Esophagus muscularis mucosa (tissue), 4 donors: ENCODE data around the gene CHMP1A.

ENCODE experiments used
- EP300 ChIP-seq: sonication (generic); formaldehyde crosslinking; IDR thresholded peaks from one replicate; pipeline ENCODE4 v1.6.1; 2017; ENCODE audit warnings: antibody characterized with exemption
- POLR2A ChIP-seq: fragments of 450-650 bp; IDR thresholded peaks from one replicate; pipeline ENCODE4 v1.6.1; 2017; ENCODE audit warnings: antibody characterized with exemption, moderate library complexity, mild to moderate bottlenecking, low read depth
- POLR2AphosphoS5 ChIP-seq, 2 donors: sonication (generic); formaldehyde crosslinking; IDR thresholded peaks; one replicate each; pipeline ENCODE4 v1.6.1; 2017; ENCODE audit warnings: antibody characterized with exemption in 2 of 2
- TF ChIP-seq, protein P1 (sequence below), 3 experiments: fragments of 200-600 bp in 2 of 3; fragments of 450-650 bp in 1 of 3; sonication (generic) in 2 of 3; IDR thresholded peaks; one replicate each; pipeline ENCODE4 v1.5.1; 2017 to 2019; ENCODE audit warnings: antibody characterized with exemption in 3 of 3, mild to moderate bottlenecking in 2 of 3, moderate library complexity in 1 of 3

DNA sequence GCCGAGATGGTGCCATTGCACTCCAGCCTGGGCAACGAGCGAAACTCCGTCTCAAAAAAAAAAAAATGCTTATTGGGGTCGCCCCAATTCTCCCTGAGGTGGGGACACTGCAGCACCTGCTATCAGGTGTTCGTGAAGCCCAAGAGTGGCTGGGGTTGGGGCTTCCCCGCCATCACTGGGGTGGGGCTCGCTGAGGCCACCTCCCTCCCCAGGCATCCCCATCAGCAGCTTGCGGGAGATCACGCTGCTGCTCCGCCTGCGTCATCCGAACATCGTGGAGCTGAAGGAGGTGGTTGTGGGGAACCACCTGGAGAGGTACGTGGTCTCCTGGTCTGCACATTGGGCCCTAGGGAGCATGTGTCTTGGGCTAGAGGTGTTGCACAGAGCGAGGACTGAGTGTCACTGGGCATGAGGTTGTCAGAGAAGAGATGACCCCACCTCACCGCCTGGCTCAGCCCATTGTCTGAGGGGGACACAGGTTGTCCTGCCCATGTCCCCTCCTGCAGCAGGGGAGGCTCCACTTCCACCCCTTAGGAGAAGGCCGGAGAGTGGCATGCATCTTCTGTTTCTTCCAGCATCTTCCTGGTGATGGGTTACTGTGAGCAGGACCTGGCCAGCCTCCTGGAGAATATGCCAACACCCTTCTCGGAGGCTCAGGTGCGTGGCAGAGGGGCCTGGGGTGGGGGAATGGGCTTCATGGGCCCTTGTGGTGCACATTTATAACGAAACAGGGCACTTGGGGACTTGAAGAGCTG is 33.9 kb upstream of the CHMP1A start:
- TF ChIP-seq, protein P1, sequence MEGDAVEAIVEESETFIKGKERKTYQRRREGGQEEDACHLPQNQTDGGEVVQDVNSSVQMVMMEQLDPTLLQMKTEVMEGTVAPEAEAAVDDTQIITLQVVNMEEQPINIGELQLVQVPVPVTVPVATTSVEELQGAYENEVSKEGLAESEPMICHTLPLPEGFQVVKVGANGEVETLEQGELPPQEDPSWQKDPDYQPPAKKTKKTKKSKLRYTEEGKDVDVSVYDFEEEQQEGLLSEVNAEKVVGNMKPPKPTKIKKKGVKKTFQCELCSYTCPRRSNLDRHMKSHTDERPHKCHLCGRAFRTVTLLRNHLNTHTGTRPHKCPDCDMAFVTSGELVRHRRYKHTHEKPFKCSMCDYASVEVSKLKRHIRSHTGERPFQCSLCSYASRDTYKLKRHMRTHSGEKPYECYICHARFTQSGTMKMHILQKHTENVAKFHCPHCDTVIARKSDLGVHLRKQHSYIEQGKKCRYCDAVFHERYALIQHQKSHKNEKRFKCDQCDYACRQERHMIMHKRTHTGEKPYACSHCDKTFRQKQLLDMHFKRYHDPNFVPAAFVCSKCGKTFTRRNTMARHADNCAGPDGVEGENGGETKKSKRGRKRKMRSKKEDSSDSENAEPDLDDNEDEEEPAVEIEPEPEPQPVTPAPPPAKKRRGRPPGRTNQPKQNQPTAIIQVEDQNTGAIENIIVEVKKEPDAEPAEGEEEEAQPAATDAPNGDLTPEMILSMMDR (IDR thresholded peaks at IDR 0.05), result no peak
- no peak for TF ChIP-seq POLR2A
- no peak for TF ChIP-seq POLR2AphosphoS5 (IDR thresholded peaks at IDR 0.05)
- no peak for TF ChIP-seq EP300
